Iris pigment epithelial cell (primary cell): ENCODE data around the gene LEMD3.
"Not testable (repeated sequence)": the region's sequence is repeated elsewhere in the genome, so short reads cannot be mapped to it uniquely, and the experiment has no call there.

Source experiments
- DNase-seq: peaks from one replicate; pipeline ENCODE4 v3.0.0-alpha.2; 2011; ENCODE audit warnings: low read depth

The LEMD3 gene

DNA sequence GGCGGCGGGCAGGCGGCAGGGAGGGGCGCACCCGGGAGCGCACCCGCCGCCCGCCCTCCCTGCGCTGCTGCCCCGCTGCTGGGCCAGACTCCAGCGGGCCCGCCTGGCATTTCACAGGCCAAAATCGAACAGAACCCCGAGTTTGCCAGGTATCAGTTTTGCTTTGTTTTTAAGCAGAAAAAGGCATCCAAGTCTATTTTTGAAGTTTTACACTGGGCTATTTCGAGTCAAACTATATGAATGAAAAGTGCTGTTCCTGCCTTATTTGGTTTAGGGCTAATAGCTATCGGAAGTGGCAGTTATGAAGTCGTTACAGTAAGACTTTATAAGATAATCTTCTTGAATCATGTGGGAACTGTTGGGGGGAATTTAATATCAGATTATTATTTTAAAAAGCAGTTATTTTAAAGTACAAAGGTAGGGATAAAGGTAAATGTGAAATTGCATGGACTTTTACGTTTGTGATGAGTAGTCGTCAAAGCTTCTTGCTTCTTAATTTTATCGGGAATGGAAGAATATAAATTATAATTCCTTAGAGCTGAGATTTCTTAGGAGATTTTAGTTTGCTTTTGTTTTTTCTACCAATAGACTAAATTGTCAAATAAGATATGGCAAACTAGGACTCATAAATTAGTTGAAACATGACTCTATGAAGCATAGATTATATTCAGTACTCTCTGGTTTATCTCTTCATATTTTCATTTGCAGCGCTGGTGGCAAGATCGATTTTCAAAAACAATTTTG lies 110.2 kb downstream of the LEMD3 start:
- peak; percentile 18 for DNase-seq

DNA sequence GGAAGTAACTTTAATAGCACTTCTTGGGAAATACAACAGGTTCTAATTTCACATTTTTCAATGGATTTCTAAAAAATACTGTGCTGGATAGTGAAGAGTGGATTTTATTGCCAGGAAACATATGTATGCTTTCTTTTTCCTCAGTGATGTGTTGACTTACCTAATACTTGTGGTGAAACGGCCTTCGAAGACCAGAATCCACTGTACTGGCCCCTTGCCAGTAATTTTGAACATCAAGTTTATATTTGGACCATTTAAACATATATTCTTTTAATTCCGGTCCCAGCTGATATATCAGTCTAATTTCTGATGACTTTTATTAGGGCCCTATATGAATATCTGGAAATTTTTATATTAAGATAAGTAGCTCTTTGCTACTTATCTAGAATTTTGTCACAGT lies 110.9 kb downstream of the LEMD3 start:
- peak; percentile 75 for DNase-seq

DNA sequence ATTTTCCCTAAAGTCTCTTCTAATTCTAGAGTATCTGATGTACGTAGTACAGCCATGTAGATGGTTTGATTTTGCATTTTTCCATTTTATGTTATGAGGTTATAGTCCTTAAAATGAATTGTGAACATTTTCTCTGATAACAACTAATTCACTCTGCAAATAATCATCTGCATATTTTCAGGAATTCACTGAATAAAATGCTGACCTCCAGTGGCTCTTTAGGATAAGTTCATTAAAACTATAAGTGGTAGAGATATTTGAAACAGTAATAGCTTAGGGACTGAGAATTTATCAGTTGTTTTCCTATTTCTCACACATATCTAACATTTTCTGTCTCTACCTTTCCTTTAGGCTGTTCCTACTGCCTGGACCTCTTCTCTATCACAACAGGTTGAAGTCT lies 113.5 kb downstream of the LEMD3 start:
- no peak for DNase-seq

DNA sequence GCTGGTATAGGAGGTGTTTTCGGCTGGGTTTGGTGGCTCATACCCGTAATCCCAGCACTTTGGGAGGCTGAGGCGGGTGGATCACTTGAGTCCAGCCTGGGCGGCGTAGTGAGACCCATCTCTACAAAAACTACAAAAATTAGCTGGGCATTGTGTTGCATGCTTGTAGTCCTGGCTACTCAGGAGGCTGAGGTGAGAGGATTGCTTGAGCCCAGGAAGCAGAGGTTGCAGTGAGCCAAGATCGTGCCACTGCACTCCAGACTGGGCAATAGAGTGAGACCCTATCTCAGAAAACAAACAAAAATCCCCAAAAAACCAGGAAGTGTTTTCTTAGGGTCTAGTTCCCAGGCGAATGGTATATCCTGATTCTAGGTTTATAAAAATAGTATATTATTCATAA lies 116.1 kb downstream of the LEMD3 start:
- DNase-seq: not testable (repeated sequence)

DNA sequence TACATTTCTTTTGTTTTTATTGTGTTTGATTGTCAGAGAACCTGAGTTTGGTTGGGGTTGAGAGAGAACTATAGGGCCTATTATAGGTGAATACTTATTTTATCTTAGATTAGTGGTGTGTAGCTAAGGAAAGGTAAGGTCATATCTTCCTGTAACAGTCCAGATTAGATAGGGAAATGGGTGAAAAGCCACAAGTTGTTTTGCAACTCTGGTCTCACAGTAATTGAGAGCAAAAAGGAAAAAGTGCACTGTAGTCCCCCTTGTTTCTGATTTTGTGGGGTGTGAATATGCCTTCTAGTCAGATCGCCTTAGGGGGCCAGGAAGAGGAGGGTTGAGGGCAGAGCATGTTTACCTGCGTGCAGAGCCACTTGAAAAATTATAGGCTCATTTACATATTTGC lies 118.0 kb downstream of the LEMD3 start:
- no peak for DNase-seq

DNA sequence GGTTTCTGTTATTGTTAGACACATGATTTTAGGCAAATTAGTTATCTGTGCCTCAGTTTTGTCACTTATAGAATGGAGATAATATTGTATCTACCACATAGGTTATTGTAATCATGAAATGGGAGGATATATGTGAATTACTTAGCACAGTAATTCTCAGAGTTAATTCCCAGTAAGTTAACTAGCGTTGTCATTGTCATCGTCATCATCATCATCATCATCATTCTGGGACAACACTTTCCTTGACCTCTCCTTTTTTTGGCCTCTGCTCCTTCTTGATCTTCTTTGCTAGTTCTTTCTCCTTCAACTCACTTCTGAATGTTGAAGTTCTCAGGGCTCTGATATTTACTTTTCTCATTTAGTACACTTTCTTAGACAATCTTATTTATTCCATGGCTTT lies 122.9 kb downstream of the LEMD3 start:
- no peak for DNase-seq

DNA sequence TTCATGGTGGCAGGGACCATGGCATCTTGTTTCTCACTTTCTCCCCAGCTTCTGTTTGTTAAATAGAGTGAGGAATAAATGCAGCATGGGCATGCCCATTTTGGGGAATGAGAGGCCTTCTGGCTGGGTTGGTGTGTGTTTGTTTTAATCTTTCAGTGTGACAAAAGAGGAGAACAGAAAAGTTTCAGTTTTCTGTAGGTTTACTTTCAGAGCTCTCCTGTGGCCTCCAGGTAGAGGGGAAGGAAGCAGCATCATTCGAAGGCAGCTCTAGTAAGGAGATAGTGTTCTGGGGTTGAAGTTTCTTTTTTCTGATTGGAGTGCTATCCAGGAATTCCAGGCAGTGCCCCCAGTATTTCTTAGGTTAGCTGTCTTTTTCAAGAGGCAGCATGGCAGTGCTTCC lies 124.4 kb downstream of the LEMD3 start:
- DNase-seq: no peak

DNA sequence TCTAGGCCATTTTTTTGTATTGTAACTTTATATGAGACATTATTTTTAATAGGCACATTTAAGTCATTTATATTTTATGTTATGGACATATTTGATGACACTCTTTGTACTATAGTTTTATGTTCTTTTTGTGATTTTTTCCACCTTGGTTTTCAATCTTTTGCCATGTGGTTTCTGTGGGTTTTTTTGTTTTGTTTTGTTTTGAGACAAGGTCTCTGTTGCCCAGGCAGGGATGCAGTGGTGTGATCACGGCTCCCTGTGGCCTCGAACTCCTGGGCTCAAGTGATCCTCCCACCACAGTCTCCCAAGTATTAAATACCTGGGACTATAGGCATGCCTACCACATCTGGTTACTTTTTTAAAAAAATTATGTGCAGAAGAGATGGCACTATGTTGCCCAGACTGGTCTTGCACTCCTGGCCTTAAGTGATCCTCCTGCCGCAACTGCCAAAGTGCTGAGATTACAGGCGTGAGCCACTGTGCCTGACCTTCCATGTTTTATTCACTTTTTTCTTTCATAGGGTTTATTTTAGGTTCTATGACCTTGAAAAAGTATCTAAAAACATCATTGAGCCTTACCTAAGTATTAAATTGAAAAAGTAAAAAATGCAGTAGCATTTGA lies 125.4 kb downstream of the LEMD3 start:
- no peak for DNase-seq

DNA sequence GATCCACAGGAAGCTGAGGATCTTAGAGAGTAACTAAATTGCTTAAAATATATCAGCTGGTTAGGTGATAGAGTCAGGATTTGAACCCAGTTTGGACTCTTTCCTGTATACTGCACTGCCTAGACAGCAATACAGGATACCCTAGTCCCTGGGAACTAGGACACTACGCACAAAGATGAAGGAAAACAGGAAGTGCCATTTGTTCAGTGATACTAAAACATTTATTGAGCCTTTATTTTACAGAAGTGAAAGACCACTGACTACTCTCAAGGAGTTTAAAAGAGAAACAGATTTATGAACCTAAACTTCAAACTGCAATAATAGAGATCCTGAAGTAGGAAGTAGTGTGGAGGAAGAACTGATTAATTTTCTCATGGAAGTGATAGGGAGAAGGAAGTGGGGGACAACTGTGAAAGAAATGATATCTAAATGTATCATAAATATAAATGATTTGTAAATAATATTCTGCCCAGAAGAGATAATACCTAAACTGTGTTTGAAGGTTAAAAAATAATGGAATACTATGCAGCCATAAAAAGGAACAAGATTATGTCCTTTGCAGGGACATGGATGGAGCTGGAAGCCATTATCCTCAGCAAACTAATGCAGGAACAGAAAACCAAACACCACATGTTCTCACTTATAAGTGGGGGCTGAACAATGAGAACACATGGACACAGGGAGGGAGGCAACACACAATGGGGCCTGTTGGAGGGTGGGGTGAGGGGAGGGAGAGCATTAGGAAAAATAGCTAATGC lies 127.3 kb downstream of the LEMD3 start:
- no peak for DNase-seq
